ENCODE data around the gene PTMS. TPM values are rescaled to one million over a fixed set of nuclear protein-coding genes. Genes with fewer than 3 reads are reported as not detected.

The PTMS gene
- total and polyA plus RNA-seq, 3 donors from 2014 or later: 53.4 to 185 (median 64.3) TPM

DNA sequence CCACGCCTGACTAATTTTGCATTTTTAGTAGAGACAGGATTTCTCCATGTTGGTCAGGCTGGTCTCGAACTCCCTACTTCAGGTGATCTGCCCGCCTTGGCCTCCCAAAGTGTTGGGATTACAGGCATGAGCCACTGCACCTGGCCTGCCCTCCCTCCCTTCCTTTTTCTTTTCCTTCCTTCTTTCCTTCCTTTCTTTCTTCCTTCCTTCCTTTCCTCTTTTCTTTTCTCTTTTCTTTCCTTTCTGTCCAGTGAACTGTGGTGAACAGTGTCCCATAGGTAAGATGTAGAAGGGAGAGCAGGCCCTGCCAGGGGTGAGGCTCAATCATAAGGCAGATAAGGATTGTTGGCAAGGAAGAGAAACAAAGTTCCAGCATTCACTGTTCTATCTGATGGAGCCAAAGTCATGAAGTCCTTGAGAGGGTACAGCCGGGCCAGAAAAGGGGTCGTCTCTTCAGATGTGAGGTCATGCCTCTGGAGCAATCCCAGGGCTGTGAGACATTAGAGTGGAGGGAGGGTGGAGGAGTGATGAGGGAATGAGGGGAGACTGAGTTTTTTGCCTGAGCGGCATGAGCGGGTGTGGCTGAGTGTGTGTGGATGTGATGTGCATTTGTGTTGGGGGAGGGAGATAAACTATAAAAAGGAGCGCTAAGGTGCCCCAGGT, 9.0 kb upstream of the PTMS start:
- H3K27ac ChIP-seq: no peak overlapping the region
- DNase-seq: no peak
- 62 to 84% methylated on average over 8 of the region's 8 CpGs for WGBS, 2 donors
- peaks cover 9% of the 10 kb centered on the region for H3K4me1 ChIP-seq
- intact Hi-C loops (cut with DNase I; ENCODE audit: low total_unique reads): no loop called here
- H3K9me3 ChIP-seq: no peaks in the 10 kb centered on the region
- H3K4me3 ChIP-seq: no peak overlapping the region
- TF ChIP-seq, protein P1, sequence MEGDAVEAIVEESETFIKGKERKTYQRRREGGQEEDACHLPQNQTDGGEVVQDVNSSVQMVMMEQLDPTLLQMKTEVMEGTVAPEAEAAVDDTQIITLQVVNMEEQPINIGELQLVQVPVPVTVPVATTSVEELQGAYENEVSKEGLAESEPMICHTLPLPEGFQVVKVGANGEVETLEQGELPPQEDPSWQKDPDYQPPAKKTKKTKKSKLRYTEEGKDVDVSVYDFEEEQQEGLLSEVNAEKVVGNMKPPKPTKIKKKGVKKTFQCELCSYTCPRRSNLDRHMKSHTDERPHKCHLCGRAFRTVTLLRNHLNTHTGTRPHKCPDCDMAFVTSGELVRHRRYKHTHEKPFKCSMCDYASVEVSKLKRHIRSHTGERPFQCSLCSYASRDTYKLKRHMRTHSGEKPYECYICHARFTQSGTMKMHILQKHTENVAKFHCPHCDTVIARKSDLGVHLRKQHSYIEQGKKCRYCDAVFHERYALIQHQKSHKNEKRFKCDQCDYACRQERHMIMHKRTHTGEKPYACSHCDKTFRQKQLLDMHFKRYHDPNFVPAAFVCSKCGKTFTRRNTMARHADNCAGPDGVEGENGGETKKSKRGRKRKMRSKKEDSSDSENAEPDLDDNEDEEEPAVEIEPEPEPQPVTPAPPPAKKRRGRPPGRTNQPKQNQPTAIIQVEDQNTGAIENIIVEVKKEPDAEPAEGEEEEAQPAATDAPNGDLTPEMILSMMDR (IDR thresholded peaks at IDR 0.05): no peak
- no peak for TF ChIP-seq POLR2A (IDR thresholded peaks at IDR 0.05)
- H3K36me3 ChIP-seq (ENCODE audit: low read depth, missing control alignments): no peaks in the 10 kb centered on the region
- no peaks in the 10 kb centered on the region for H3K27me3 ChIP-seq

DNA sequence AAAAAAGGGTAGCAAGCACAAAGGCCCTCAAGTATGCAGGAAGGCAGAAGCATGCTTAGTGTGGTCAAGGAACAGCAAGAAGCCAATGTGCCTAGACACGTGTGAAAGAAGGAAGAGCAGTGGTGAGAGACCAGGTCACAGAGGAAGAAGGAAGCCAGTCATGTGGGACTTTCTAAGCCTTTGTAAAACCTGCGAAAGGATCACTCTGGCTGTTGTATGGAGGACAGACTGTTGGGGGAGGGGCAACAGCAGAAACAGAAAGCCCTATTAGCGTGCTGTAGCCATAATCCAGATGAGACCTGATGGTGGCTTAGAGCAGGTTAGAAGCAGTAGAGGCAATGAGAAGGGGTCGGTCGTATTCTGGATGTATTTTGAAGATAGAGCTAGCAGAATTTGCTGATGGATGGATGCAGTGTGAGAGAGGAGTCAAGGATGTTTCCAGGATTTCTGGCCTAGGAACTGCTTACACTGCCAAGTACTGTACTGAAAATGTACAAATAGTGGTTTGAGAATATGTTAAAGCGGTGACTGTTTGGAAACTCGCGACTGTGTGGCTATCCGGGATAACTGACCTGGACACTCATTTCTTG, 7.6 kb upstream of the PTMS start:
- Histone ChIP-seq H3K9me3 (no peaks in the 10 kb centered on the region), H3K36me3 (ENCODE audit: low read depth, missing control alignments) (no peaks in the 10 kb centered on the region), H3K27ac (no peak overlapping the region), H3K27me3 (no peaks in the 10 kb centered on the region), H3K4me3 (no peak overlapping the region), H3K4me1 (peaks cover 11% of the 10 kb centered on the region)
- WGBS, 2 donors: 65 to 76% methylated on average over 9 of the region's 9 CpGs
- no peak for DNase-seq
- intact Hi-C loops (cut with DNase I; ENCODE audit: low total_unique reads): no loop called here
- TF ChIP-seq POLR2A (IDR thresholded peaks at IDR 0.05): no peak
- TF ChIP-seq, protein P1 (IDR thresholded peaks at IDR 0.05): no peak

- 81 to 86% methylated on average over 5 of the region's 5 CpGs for WGBS, 2 donors
- H3K27me3 ChIP-seq: no peaks in the 10 kb centered on the region
- no peaks in the 10 kb centered on the region for H3K9me3 ChIP-seq
- no peak overlapping the region for H3K27ac ChIP-seq
- H3K4me3 ChIP-seq: no peak overlapping the region
- no peaks in the 10 kb centered on the region for H3K36me3 ChIP-seq (ENCODE audit: low read depth, missing control alignments)
- no peak for DNase-seq
- H3K4me1 ChIP-seq: peaks cover 11% of the 10 kb centered on the region
- intact Hi-C loops (cut with DNase I; ENCODE audit: low total_unique reads): no loop called here
- TF ChIP-seq, protein P1 (IDR thresholded peaks at IDR 0.05): no peak
- no peak for TF ChIP-seq POLR2A (IDR thresholded peaks at IDR 0.05)
Measured at GRCh38 chr12:6759741-6760140, 6.4 kb upstream of the PTMS start.

- H3K4me3 ChIP-seq: peak overlapping the region in 1 of 2 donors; percentile 44
- intact Hi-C loops (cut with DNase I; ENCODE audit: low total_unique reads): no loop called here
- 38 to 54% methylated on average over 4 of the region's 4 CpGs for WGBS, 2 donors
Measured at GRCh38 chr12:6763380-6763779, 2.8 kb upstream of the PTMS start.

More at GRCh38 chr12:6763380-6763779, 2.8 kb upstream of the PTMS start:
- Histone ChIP-seq H3K9me3 (no peaks in the 10 kb centered on the region), H3K4me1 (peaks cover 22% of the 10 kb centered on the region), H3K27ac (peak overlapping the region; percentile 87 to 96), H3K36me3 (ENCODE audit: low read depth, missing control alignments) (no peaks in the 10 kb centered on the region), H3K27me3 (no peaks in the 10 kb centered on the region)
- no peak for DNase-seq
- no peak for TF ChIP-seq POLR2A (IDR thresholded peaks at IDR 0.05)
- TF ChIP-seq, protein P1 (IDR thresholded peaks at IDR 0.05): no peak

Data from testis (tissue), 3 donors.